Measurements from ENCODE around the gene PADI2. TPM values are rescaled to one million over a fixed set of nuclear protein-coding genes. Genes with fewer than 3 reads are reported as not detected.

PADI2 gene
- total RNA-seq, 4 donors from 2014 or later = 0.29 to 2.8 (median 0.67) TPM

DNA sequence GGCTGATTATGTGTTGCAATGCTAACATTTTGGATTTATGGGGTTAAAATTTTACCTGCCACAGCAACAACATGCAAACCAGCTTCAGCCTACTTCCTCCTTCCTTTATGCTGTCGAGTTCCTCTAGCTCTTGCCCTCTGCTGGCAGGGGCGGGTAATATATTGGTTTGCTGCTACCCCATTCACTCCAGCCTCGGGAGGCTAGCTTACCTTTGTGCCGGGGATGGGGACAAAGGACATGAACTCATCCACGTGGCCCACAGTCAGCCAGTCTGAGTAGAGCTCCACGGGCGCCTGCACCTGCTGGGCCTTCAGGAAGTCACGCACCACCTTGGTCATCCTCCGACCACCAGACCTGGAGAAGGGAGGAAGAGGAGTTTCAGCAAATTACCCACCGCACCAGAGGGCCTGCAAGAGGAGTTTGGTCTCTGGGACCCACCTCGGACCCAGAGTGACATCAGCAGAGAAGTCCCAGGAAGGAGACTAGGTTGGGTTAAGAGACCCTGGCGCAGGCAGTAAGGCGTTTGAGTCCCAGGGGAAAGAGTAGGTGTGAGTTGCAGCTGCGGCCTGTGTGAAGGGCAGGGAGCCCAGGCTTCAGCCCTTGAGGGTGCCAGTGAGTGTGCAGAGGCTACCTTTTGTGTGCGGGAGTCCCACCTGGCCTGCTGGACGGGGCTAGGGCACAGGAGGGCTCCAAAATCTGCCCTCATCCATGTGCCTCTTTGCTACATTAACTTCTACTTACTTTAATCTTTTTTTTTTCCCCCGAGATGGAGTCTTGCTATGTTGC lies 43.6 kb downstream of the PADI2 start:
- TF ChIP-seq, protein P1, sequence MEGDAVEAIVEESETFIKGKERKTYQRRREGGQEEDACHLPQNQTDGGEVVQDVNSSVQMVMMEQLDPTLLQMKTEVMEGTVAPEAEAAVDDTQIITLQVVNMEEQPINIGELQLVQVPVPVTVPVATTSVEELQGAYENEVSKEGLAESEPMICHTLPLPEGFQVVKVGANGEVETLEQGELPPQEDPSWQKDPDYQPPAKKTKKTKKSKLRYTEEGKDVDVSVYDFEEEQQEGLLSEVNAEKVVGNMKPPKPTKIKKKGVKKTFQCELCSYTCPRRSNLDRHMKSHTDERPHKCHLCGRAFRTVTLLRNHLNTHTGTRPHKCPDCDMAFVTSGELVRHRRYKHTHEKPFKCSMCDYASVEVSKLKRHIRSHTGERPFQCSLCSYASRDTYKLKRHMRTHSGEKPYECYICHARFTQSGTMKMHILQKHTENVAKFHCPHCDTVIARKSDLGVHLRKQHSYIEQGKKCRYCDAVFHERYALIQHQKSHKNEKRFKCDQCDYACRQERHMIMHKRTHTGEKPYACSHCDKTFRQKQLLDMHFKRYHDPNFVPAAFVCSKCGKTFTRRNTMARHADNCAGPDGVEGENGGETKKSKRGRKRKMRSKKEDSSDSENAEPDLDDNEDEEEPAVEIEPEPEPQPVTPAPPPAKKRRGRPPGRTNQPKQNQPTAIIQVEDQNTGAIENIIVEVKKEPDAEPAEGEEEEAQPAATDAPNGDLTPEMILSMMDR (IDR thresholded peaks at IDR 0.05) = no peak
- TF ChIP-seq POLR2A (IDR thresholded peaks at IDR 0.05) = no peak
- DNase-seq = no peak
- intact Hi-C loops (cut with DNase I; ENCODE audit: low total_unique reads) = no loop called here
- no peaks in the 10 kb centered on the region for H3K9me3 ChIP-seq
- no peaks in the 10 kb centered on the region for H3K4me1 ChIP-seq
- no peaks in the 10 kb centered on the region for H3K36me3 ChIP-seq
- no peak overlapping the region for H3K27ac ChIP-seq
- no peak overlapping the region for H3K4me3 ChIP-seq
- H3K27me3 ChIP-seq = no peaks in the 10 kb centered on the region

DNA sequence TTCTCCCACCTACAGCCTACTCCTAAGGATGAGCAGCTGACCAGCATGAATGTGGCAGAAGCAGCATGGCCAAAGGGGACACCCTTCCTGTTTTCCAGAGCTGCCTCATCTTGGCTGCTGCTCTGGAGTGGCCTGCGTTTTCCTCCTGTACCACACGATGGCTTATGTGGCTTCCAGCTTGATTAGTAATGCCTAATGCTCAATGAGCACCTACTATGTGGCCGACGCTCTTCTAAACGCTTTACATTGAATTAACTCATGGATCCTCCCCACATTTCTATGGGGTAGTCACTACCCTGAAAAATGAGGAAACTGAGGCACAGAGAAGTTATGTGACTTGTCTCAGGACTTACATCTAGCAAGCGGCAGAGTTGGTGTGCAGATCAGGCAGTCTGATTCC lies 47.5 kb downstream of the PADI2 start:
- Histone ChIP-seq H3K27ac (no peak overlapping the region), H3K4me3 (no peak overlapping the region), H3K4me1 (no peaks in the 10 kb centered on the region), H3K9me3 (no peaks in the 10 kb centered on the region), H3K36me3 (no peaks in the 10 kb centered on the region), H3K27me3 (no peaks in the 10 kb centered on the region)
- TF ChIP-seq POLR2A (IDR thresholded peaks at IDR 0.05) = no peak
- TF ChIP-seq, protein P1 (IDR thresholded peaks at IDR 0.05) = no peak
- DNase-seq = no peak
- intact Hi-C loops (cut with DNase I; ENCODE audit: low total_unique reads) = no loop called here

DNA sequence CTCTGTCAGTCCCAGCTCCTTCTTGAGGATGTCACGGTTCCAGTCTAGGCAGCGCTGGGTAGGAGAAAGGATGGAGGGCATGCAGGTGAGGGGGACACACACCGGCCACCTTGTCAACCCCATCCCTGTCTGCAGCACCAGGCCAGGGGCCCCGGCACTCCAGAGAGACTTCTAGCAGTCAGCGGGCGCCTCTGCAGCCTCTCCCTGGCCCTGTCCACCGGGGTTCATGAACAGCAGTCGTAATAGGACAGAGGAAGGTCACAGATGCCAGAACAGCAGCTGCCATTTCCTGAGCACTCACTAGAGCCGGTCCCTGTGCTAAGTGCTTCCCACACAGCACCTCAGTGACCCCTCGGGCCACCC lies 49.1 kb downstream of the PADI2 start:
- Histone ChIP-seq H3K4me3 (no peak overlapping the region), H3K4me1 (no peaks in the 10 kb centered on the region), H3K27me3 (no peaks in the 10 kb centered on the region), H3K36me3 (no peaks in the 10 kb centered on the region), H3K9me3 (no peaks in the 10 kb centered on the region), H3K27ac (no peak overlapping the region)
- intact Hi-C loops (cut with DNase I; ENCODE audit: low total_unique reads) = no loop called here
- TF ChIP-seq, protein P1 (IDR thresholded peaks at IDR 0.05) = no peak
- no peak for TF ChIP-seq POLR2A (IDR thresholded peaks at IDR 0.05)
- DNase-seq = no peak

DNA sequence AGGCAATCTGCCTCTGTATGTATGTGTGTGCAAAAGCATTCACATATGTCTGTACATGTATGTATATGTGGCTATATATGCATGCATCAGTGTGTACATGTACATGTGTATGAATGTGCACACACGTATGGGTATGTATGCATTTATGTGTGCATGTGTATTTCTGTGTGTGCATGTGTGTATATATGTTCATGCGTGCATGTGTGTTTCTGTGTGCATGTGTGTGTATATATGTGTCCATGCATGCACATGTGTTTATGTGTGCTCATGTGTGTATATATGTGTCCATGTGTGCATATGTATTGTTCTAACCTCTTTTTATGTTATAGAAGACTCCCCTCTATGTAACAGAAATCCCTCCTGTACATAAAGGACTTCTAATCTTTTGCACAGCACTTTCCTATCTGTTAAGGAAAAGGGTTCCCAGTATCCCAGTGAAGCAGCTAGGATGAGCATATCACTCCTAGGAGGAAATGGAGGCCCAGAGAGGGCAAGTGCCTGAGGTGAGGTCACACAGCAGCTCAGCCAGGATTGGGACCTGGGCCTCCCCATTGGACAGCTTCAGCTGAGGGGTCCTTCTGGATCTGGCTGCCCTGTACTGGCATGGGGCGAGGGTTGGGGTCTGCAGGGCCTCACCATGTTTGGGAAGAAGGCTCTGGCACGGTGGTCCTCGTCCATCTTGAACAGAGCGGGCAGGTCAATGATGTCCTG lies 49.6 kb downstream of the PADI2 start:
- TF ChIP-seq, protein P1 (IDR thresholded peaks at IDR 0.05) = no peak
- TF ChIP-seq POLR2A (IDR thresholded peaks at IDR 0.05) = no peak
- intact Hi-C loops (cut with DNase I; ENCODE audit: low total_unique reads) = no loop called here

DNA sequence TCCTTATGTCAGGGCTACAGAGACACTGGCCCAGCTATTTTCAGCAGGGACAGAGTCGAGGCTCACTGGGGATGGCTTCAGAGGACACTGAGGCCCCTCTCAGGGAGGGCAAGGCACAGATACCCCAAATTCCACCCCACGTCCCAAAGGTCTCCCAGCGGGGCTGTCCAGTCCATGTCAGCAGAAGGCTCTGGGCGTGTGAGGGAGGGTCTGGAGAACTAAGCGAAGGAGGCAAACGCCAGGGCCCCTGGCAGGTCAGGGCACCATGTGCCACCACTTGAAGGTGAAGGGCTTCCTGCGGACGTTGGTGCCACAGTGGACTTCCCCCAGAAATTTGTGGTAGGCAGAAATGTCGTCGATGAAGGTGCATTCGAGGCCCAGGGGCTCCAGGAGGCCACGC lies 50.5 kb downstream of the PADI2 start:
- intact Hi-C loops (cut with DNase I; ENCODE audit: low total_unique reads) = no loop called here

More for the DNA sequence above, 49.6 kb downstream of the PADI2 start:
- Histone ChIP-seq H3K27ac (no peak overlapping the region), H3K36me3 (no peaks in the 10 kb centered on the region), H3K4me3 (no peak overlapping the region), H3K4me1 (no peaks in the 10 kb centered on the region), H3K9me3 (no peaks in the 10 kb centered on the region), H3K27me3 (no peaks in the 10 kb centered on the region)
- DNase-seq = no peak

More for the DNA sequence above, 50.5 kb downstream of the PADI2 start:
- H3K27ac ChIP-seq = no peak overlapping the region
- no peak for TF ChIP-seq POLR2A (IDR thresholded peaks at IDR 0.05)
- TF ChIP-seq, protein P1 (IDR thresholded peaks at IDR 0.05) = no peak
- no peaks in the 10 kb centered on the region for H3K9me3 ChIP-seq
- H3K27me3 ChIP-seq = no peaks in the 10 kb centered on the region
- no peak for DNase-seq
- H3K4me3 ChIP-seq = no peak overlapping the region
- no peaks in the 10 kb centered on the region for H3K36me3 ChIP-seq
- H3K4me1 ChIP-seq = no peaks in the 10 kb centered on the region

All from uterus (tissue), 4 donors.